HG02884 (cell line): ENCODE results near the gene PLCB4.

Experiments
- ATAC-seq: cut with Tn5 transposase; IDR thresholded peaks from one replicate; pipeline ENCODE4 v1.9.1; 2021; ENCODE audit warnings: mild to moderate bottlenecking, moderate library complexity; ENCODE audit not compliant: unreplicated experiment

Gene PLCB4

GRCh38 chr20:9212735-9213134, 143.8 kb downstream of the PLCB4 start:
- ATAC-seq, result no peak

- no peak for ATAC-seq
These were observed 145.8 kb downstream of the PLCB4 start for GRCh38 chr20:9214685-9215084.

GRCh38 chr20:9215539-9215938, 146.7 kb downstream of the PLCB4 start:
- ATAC-seq, result no peak

- no peak for ATAC-seq
These were observed 149.7 kb downstream of the PLCB4 start for GRCh38 chr20:9218531-9218961.

- ATAC-seq, result no peak
These were observed 152.1 kb downstream of the PLCB4 start for GRCh38 chr20:9220874-9221547.

GRCh38 chr20:9223296-9223695, 154.4 kb downstream of the PLCB4 start:
- no peak for ATAC-seq

GRCh38 chr20:9225879-9226278, 157.0 kb downstream of the PLCB4 start:
- no peak for ATAC-seq

GRCh38 chr20:9227896-9228615, 159.2 kb downstream of the PLCB4 start:
- no peak for ATAC-seq

- no peak for ATAC-seq
These were observed 160.0 kb downstream of the PLCB4 start for GRCh38 chr20:9228774-9229450.

GRCh38 chr20:9230406-9230805, 161.5 kb downstream of the PLCB4 start:
- no peak for ATAC-seq

- no peak for ATAC-seq
These were observed 164.9 kb downstream of the PLCB4 start for GRCh38 chr20:9233804-9234203.

- no peak for ATAC-seq
These were observed 166.6 kb downstream of the PLCB4 start for GRCh38 chr20:9235518-9235917.

- ATAC-seq, result no peak
These were observed 167.6 kb downstream of the PLCB4 start for GRCh38 chr20:9236458-9236857.

- ATAC-seq, result no peak
These were observed 172.4 kb downstream of the PLCB4 start for GRCh38 chr20:9241232-9241692.

GRCh38 chr20:9241721-9242427, 173.0 kb downstream of the PLCB4 start:
- ATAC-seq, result no peak

GRCh38 chr20:9243986-9244385, 175.1 kb downstream of the PLCB4 start:
- ATAC-seq, result no peak

- ATAC-seq, result no peak
These were observed 175.9 kb downstream of the PLCB4 start for GRCh38 chr20:9244811-9245210.

GRCh38 chr20:9246731-9247130, 177.8 kb downstream of the PLCB4 start:
- no peak for ATAC-seq

- no peak for ATAC-seq
These were observed 181.6 kb downstream of the PLCB4 start for GRCh38 chr20:9250511-9250910.

GRCh38 chr20:9253006-9253539, 184.2 kb downstream of the PLCB4 start:
- no peak for ATAC-seq

GRCh38 chr20:9255171-9255570, 186.3 kb downstream of the PLCB4 start:
- no peak for ATAC-seq
